ENCODE results near the gene MACROD2. TPM values are rescaled to one million over a fixed set of nuclear protein-coding genes. Genes with fewer than 3 reads are reported as not detected.
"Not testable (repeated sequence)": the region's sequence is repeated elsewhere in the genome, so short reads cannot be mapped to it uniquely, and the experiment has no call there.

Gene MACROD2
- total RNA-seq, 6 experiments from 2014 or later = 0.05 to 0.57 (median 0.11) TPM; not detected in 1

DNA sequence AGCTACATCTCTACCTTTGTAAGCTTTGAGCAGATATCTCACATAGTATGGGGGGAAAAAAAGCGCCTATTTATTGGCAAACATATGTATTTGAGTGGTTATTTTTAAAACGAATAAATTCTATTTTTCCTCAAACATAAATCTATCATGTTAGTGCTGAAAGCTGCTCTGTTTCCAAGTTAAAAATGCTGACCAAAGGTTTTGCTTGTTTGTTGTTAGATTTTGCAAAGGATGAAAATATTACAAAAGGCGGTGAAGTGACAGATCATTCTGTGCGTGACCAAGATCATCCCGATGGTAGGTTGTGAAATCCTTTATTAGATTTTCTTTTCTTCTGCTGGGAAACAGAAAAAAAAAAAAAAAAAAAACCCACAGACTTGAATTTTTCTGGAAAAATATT is 1972.0 kb downstream of the MACROD2 start:
- H3K4me3 Mint-ChIP-seq = no peak overlapping the region
- peaks cover 26% of the 10 kb centered on the region for H3K9me3 Mint-ChIP-seq
- H3K27ac Mint-ChIP-seq = no peak overlapping the region
- no peak for TF ChIP-seq CTCF (IDR thresholded peaks at IDR 0.05)
- H3K27me3 Mint-ChIP-seq (ENCODE audit: insufficient read depth) = no peaks in the 10 kb centered on the region
- no peaks in the 10 kb centered on the region for H3K4me1 Mint-ChIP-seq (ENCODE audit: low read depth)
- H3K36me3 Mint-ChIP-seq (ENCODE audit: low read depth) = peaks cover 6% of the 10 kb centered on the region; the same call in 1 of the 2 replicates
- DNase-seq = no peak

- H3K4me1 Mint-ChIP-seq (ENCODE audit: low read depth) = no peaks in the 10 kb centered on the region
These were observed 1980.9 kb downstream of the MACROD2 start for GRCh38 chr20:15976047-15976736.

GRCh38 chr20:15977026-15977425 is 1981.7 kb downstream of the MACROD2 start:
- Mint-ChIP-seq H3K4me3 (no peak overlapping the region), H3K27ac (no peak overlapping the region), H3K9me3 (peaks cover 20% of the 10 kb centered on the region), H3K27me3 (ENCODE audit: insufficient read depth) (no peaks in the 10 kb centered on the region), H3K4me1 (ENCODE audit: low read depth) (no peaks in the 10 kb centered on the region), H3K36me3 (ENCODE audit: low read depth) (peaks cover 7% of the 10 kb centered on the region; the same call in 1 of the 2 replicates)
- no peak for TF ChIP-seq CTCF (IDR thresholded peaks at IDR 0.05)
- DNase-seq = no peak

More at GRCh38 chr20:15976047-15976736, 1980.9 kb downstream of the MACROD2 start:
- no peak for TF ChIP-seq CTCF (IDR thresholded peaks at IDR 0.05)
- no peak overlapping the region for H3K4me3 Mint-ChIP-seq
- peaks cover 10% of the 10 kb centered on the region; the same call in 1 of the 2 replicates for H3K36me3 Mint-ChIP-seq (ENCODE audit: low read depth)
- DNase-seq = no peak
- H3K27me3 Mint-ChIP-seq (ENCODE audit: insufficient read depth) = no peaks in the 10 kb centered on the region
- H3K9me3 Mint-ChIP-seq = peaks cover 25% of the 10 kb centered on the region
- H3K27ac Mint-ChIP-seq = no peak overlapping the region

GRCh38 chr20:15977758-15978157 is 1982.4 kb downstream of the MACROD2 start:
- no peaks in the 10 kb centered on the region for H3K27me3 Mint-ChIP-seq (ENCODE audit: insufficient read depth)
- peaks cover 22% of the 10 kb centered on the region for H3K9me3 Mint-ChIP-seq
- H3K27ac Mint-ChIP-seq = no peak overlapping the region
- no peaks in the 10 kb centered on the region for H3K4me1 Mint-ChIP-seq (ENCODE audit: low read depth)
- peaks cover 4% of the 10 kb centered on the region; the same call in 1 of the 2 replicates for H3K36me3 Mint-ChIP-seq (ENCODE audit: low read depth)
- no peak for DNase-seq
- TF ChIP-seq CTCF (IDR thresholded peaks at IDR 0.05) = no peak
- H3K4me3 Mint-ChIP-seq = no peak overlapping the region

DNA sequence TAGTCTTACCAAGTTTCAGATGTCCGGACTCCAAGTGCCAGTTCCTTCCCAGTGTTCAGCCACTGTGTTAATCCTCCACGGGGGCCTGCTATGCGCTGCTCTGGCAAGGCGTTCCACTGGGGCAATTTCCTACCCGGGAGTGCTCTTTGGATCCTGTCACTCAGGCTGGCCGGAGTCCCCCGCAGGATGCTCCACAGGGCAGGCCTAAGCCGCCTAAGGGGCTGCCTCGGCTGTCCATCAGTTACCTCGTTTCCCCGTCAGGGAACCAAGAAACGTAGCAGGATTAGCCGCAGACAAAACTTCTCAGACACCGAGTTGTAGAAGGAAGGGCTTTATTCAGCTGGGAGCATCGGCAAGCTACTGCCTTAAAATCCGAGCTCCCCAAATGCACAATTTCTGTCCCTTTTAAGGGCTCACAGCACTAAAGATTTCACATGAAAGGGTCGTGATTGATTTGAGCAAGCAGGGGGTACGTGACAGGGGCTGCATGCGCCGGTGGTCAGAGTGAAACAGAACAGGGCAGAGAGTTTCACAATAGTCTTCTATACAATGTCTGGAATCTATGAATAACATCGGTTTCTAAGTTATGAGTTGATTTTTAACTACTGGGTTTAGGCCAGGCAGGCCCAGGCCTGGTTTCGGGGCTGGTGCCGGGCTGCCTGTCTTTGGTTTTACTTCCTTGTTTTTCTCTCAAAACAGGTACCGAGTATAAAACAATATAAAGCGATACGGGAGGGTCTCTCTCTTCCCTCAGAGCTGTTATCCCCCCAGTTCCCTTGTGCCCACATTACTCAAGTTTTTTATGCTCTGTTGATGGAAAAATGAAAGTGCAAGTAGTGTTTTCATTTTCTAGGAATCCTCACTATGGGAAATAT is 1990.4 kb downstream of the MACROD2 start:
- Mint-ChIP-seq H3K4me3 (peak overlapping the region; percentile 61; the same call in 1 of the 2 replicates), H3K27ac (peak overlapping the region; percentile 69; the same call in 1 of the 2 replicates)
- DNase-seq = not testable (repeated sequence)

GRCh38 chr20:15986690-15987089 is 1991.4 kb downstream of the MACROD2 start:
- Mint-ChIP-seq H3K4me1 (ENCODE audit: low read depth) (no peaks in the 10 kb centered on the region), H3K36me3 (ENCODE audit: low read depth) (no peaks in the 10 kb centered on the region), H3K4me3 (peak overlapping the region; percentile 61; the same call in 1 of the 2 replicates), H3K27ac (no peak overlapping the region), H3K9me3 (peaks cover 37% of the 10 kb centered on the region), H3K27me3 (ENCODE audit: insufficient read depth) (no peaks in the 10 kb centered on the region)
- no peak for TF ChIP-seq CTCF (IDR thresholded peaks at IDR 0.05)
- no peak for DNase-seq

More for the DNA sequence above, 1990.4 kb downstream of the MACROD2 start:
- H3K27me3 Mint-ChIP-seq (ENCODE audit: insufficient read depth); H3K36me3 Mint-ChIP-seq (ENCODE audit: low read depth); H3K4me1 Mint-ChIP-seq (ENCODE audit: low read depth): not testable (repeated sequence)
- H3K9me3 Mint-ChIP-seq = peaks cover 33% of the 10 kb centered on the region
